ENCODE measurements around the gene SYNJ2. TPM values are rescaled to one million over a fixed set of nuclear protein-coding genes. Genes with fewer than 3 reads are reported as not detected.

The SYNJ2 gene
- total RNA-seq, 1 donor from 2014 or later, result 31.8 TPM

- H3K9me3 Mint-ChIP-seq (ENCODE audit: unreplicated experiment), result no peaks in the 10 kb centered on the region
- no peaks in the 10 kb centered on the region for H3K27me3 Mint-ChIP-seq (ENCODE audit: low read depth, unreplicated experiment)
- H3K4me1 Mint-ChIP-seq (ENCODE audit: low read depth, unreplicated experiment), result peaks cover 14% of the 10 kb centered on the region
- no peak overlapping the region for H3K27ac Mint-ChIP-seq (ENCODE audit: unreplicated experiment)
- peaks cover 19% of the 10 kb centered on the region for H3K36me3 Mint-ChIP-seq (ENCODE audit: low read depth, unreplicated experiment)
- Histone ChIP-seq H3K27me3 (ENCODE audit: insufficient read depth, low read length) (no peaks in the 10 kb centered on the region), H3K36me3 (ENCODE audit: insufficient read depth, low read length) (peaks cover 36% of the 10 kb centered on the region), H3K27ac (ENCODE audit: low read depth, low read length) (peak overlapping the region; percentile 78), H3K4me3 (ENCODE audit: insufficient read depth, low read depth, low read length) (no peak overlapping the region), H2AFZ (ENCODE audit: low read depth, low read length) (no peak overlapping the region), H3K4me1 (ENCODE audit: insufficient read depth, low read length) (peaks cover 43% of the 10 kb centered on the region), H3K79me2 (ENCODE audit: insufficient read depth, low read length) (peaks cover 98% of the 10 kb centered on the region), H4K20me1 (ENCODE audit: insufficient read depth, low read length) (peaks cover 19% of the 10 kb centered on the region), H3K4me2 (ENCODE audit: low read length) (peak overlapping the region; percentile 78), H3K9ac (ENCODE audit: low read length) (peak overlapping the region; percentile 18), H3K9me3 (ENCODE audit: insufficient read depth, low read depth, low read length) (no peaks in the 10 kb centered on the region)
- TF ChIP-seq, protein P1, sequence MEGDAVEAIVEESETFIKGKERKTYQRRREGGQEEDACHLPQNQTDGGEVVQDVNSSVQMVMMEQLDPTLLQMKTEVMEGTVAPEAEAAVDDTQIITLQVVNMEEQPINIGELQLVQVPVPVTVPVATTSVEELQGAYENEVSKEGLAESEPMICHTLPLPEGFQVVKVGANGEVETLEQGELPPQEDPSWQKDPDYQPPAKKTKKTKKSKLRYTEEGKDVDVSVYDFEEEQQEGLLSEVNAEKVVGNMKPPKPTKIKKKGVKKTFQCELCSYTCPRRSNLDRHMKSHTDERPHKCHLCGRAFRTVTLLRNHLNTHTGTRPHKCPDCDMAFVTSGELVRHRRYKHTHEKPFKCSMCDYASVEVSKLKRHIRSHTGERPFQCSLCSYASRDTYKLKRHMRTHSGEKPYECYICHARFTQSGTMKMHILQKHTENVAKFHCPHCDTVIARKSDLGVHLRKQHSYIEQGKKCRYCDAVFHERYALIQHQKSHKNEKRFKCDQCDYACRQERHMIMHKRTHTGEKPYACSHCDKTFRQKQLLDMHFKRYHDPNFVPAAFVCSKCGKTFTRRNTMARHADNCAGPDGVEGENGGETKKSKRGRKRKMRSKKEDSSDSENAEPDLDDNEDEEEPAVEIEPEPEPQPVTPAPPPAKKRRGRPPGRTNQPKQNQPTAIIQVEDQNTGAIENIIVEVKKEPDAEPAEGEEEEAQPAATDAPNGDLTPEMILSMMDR (IDR thresholded peaks at IDR 0.05; ENCODE audit: insufficient read depth, low read depth, low read length), result no peak
- TF ChIP-seq EZH2 (IDR thresholded peaks at IDR 0.05; ENCODE audit: insufficient read depth, low read length), result no peak
- H3K4me3 Mint-ChIP-seq (ENCODE audit: unreplicated experiment), result no peak overlapping the region
- no peak for DNase-seq (ENCODE audit: low read depth)
- FAIRE-seq, result no peak
These were observed 38.6 kb downstream of the SYNJ2 start for GRCh38 chr6:158020272-158020711.

GRCh38 chr6:158020811-158021210 lies 39.1 kb downstream of the SYNJ2 start:
- Histone ChIP-seq H3K27ac (ENCODE audit: low read depth, low read length) (no peak overlapping the region), H3K36me3 (ENCODE audit: insufficient read depth, low read length) (peaks cover 36% of the 10 kb centered on the region), H3K79me2 (ENCODE audit: insufficient read depth, low read length) (peaks cover 95% of the 10 kb centered on the region), H2AFZ (ENCODE audit: low read depth, low read length) (no peak overlapping the region), H3K27me3 (ENCODE audit: insufficient read depth, low read length) (no peaks in the 10 kb centered on the region), H3K9ac (ENCODE audit: low read length) (no peak overlapping the region), H4K20me1 (ENCODE audit: insufficient read depth, low read length) (peaks cover 17% of the 10 kb centered on the region), H3K4me3 (ENCODE audit: insufficient read depth, low read depth, low read length) (no peak overlapping the region), H3K4me1 (ENCODE audit: insufficient read depth, low read length) (peaks cover 46% of the 10 kb centered on the region), H3K4me2 (ENCODE audit: low read length) (no peak overlapping the region), H3K9me3 (ENCODE audit: insufficient read depth, low read depth, low read length) (no peaks in the 10 kb centered on the region)
- no peak for DNase-seq (ENCODE audit: low read depth)
- Mint-ChIP-seq H3K4me1 (ENCODE audit: low read depth, unreplicated experiment) (peaks cover 12% of the 10 kb centered on the region), H3K27ac (ENCODE audit: unreplicated experiment) (no peak overlapping the region), H3K36me3 (ENCODE audit: low read depth, unreplicated experiment) (peaks cover 19% of the 10 kb centered on the region), H3K27me3 (ENCODE audit: low read depth, unreplicated experiment) (no peaks in the 10 kb centered on the region), H3K9me3 (ENCODE audit: unreplicated experiment) (no peaks in the 10 kb centered on the region), H3K4me3 (ENCODE audit: unreplicated experiment) (no peak overlapping the region)
- TF ChIP-seq, protein P1 (IDR thresholded peaks at IDR 0.05; ENCODE audit: insufficient read depth, low read depth, low read length), result no peak
- no peak for TF ChIP-seq EZH2 (IDR thresholded peaks at IDR 0.05; ENCODE audit: insufficient read depth, low read length)
- FAIRE-seq, result no peak

- no peak overlapping the region for H3K27ac ChIP-seq (ENCODE audit: low read depth, low read length)
- H3K79me2 ChIP-seq (ENCODE audit: insufficient read depth, low read length), result peaks cover 95% of the 10 kb centered on the region
- H3K27ac Mint-ChIP-seq (ENCODE audit: unreplicated experiment), result peak overlapping the region; percentile 75
These were observed 39.7 kb downstream of the SYNJ2 start for GRCh38 chr6:158021376-158021775.

More at GRCh38 chr6:158021376-158021775, 39.7 kb downstream of the SYNJ2 start:
- no peak overlapping the region for H3K4me2 ChIP-seq (ENCODE audit: low read length)
- H3K9me3 ChIP-seq (ENCODE audit: insufficient read depth, low read depth, low read length), result no peaks in the 10 kb centered on the region
- no peak overlapping the region for H3K4me3 ChIP-seq (ENCODE audit: insufficient read depth, low read depth, low read length)
- no peaks in the 10 kb centered on the region for H3K27me3 Mint-ChIP-seq (ENCODE audit: low read depth, unreplicated experiment)
- no peak overlapping the region for H3K4me3 Mint-ChIP-seq (ENCODE audit: unreplicated experiment)
- no peak overlapping the region for H3K9ac ChIP-seq (ENCODE audit: low read length)
- DNase-seq (ENCODE audit: low read depth) (no peak), FAIRE-seq (no peak)
- no peak overlapping the region for H2AFZ ChIP-seq (ENCODE audit: low read depth, low read length)
- H3K9me3 Mint-ChIP-seq (ENCODE audit: unreplicated experiment), result no peaks in the 10 kb centered on the region
- H3K4me1 Mint-ChIP-seq (ENCODE audit: low read depth, unreplicated experiment), result peaks cover 12% of the 10 kb centered on the region
- no peaks in the 10 kb centered on the region for H3K27me3 ChIP-seq (ENCODE audit: insufficient read depth, low read length)
- TF ChIP-seq EZH2 (IDR thresholded peaks at IDR 0.05; ENCODE audit: insufficient read depth, low read length), result no peak
- TF ChIP-seq, protein P1 (IDR thresholded peaks at IDR 0.05; ENCODE audit: insufficient read depth, low read depth, low read length), result no peak
- peaks cover 50% of the 10 kb centered on the region for H3K4me1 ChIP-seq (ENCODE audit: insufficient read depth, low read length)
- H3K36me3 ChIP-seq (ENCODE audit: insufficient read depth, low read length), result peaks cover 36% of the 10 kb centered on the region
- H4K20me1 ChIP-seq (ENCODE audit: insufficient read depth, low read length), result peaks cover 17% of the 10 kb centered on the region
- peaks cover 19% of the 10 kb centered on the region for H3K36me3 Mint-ChIP-seq (ENCODE audit: low read depth, unreplicated experiment)

Measured in astrocyte (in vitro differentiated cells and primary cell).